GM03348 (cell line): Measurements from ENCODE around the gene HSPA1B.
A peak's percentile ranks its signal among the peaks of the same experiment; 100 is the strongest.
"Not testable (repeated sequence)": the region's sequence is repeated elsewhere in the genome, so short reads cannot be mapped to it uniquely, and the experiment has no call there.

Experiments used
- DNase-seq: peaks from one replicate; pipeline ENCODE4 v3.0.0; 2012; ENCODE audit warnings: low spot score

The HSPA1B gene

DNA sequence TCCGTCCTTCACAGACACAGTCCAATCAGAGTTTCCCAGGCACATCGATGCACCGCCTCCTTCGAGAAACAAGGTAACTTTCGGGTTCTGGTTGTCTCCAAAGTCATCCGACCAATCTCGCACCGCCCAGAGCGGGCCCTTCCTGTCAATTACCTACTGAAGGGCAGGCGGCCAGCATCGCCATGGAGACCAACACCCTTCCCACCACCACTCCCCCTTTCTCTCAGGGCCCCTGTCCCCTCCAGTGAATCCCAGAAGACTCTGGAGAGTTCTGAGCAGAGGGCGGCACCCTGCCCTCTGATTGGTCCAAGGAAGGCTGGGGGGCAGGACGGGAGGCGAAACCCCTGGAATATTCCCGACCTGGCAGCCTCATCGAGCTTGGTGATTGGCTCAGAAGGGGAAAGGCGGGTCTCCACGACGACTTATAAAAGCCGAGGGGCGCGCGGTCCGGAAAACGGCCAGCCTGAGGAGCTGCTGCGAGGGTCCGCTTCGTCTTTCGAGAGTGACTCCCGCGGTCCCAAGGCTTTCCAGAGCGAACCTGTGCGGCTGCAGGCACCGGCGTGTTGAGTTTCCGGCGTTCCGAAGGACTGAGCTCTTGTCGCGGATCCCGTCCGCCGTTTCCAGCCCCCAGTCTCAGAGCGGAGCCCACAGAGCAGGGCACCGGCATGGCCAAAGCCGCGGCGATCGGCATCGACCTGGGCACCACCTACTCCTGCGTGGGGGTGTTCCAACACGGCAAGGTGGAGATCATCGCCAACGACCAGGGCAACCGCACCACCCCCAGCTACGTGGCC is at the start of gene HSPA1B:
TSS of gene HSPA1B (plus strand) at position 453 of the 794 bp plus-strand sequence. CDS start at position 666, 213 bp downstream.
- DNase-seq = peak; percentile 96

DNA sequence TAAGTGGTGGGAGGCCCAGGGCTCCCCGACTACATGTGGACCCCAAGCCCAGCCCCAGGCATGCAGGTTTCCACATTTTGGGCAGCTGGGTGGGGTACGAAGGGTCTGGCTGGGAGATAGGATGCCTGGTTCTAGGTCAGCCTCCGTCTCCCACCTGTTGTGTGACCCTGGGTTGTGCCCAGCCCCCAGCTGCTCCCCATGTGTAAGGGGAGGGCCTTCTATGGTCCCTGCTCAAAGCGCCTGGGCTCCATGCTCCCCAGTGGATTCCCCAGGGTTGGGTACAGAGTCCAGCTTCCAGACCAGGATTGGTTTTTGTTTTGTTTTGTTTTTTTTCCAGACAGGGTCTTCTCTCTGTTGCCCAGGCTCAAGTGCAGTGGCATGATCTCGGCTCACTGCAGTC is 49.3 kb upstream of the HSPA1B start:
- DNase-seq = no peak

DNA sequence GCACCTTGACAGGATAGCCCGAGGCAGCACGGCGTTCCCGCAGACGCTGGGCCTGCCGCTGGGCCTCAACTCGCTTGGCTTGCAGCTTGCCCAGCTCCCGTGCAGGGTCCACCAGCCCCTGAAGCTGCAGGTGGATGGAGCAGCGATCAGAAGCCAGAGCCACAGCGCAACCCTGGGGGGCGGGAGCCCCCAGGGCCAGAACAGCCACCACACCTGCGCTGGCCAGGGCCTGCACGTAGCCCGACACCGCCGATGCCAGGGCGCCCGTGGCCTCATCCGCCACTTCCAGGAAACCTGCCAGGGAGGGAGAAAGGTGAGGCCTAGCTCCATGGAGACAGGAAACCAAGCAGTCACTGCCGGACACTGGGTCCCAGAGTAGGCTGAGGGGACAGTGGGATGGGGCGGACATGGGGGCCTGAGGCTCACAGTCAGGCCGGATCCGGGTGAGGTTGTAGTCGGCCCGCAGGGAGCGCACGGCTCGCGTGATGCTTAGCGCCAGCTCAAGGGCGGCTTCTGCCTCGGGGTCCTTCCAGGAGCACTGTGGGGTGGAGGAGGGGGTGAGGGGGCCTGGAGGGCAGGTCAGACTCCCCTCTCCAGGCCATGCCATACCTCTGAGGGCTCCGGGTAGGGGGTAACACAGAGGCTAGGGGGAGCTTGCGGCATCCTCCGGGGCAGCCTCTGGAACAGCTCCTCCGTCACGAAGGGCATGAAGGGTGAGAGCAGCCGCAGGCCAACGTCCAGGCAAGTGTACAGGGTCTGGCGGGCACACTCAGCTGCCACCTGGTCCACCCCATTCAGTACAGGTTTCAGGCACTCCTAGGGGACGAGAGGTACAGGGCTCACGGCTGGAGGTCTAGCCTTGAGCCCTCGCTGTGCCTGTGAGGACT is 48.3 kb upstream of the HSPA1B start:
- no peak for DNase-seq

DNA sequence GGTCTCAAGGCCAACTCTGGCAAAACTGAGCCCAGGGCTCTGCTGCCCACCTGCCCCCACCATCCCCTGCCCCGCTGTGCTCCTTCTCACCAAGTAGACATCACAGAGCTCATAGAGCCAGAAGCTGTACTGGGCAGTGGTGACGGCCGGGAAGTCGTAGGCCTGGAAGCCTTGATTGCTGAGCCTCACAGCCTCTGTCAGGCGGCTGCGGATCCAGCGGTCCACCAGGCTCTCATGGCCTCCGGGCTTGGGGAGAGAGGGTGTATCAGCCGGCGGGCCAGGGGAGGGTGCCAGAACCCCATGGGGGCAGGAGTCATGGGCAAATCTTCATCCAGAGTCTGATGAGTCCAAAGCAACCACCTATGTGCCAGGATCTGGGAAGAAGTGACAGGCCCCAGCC is 47.6 kb upstream of the HSPA1B start:
- no peak for DNase-seq

DNA sequence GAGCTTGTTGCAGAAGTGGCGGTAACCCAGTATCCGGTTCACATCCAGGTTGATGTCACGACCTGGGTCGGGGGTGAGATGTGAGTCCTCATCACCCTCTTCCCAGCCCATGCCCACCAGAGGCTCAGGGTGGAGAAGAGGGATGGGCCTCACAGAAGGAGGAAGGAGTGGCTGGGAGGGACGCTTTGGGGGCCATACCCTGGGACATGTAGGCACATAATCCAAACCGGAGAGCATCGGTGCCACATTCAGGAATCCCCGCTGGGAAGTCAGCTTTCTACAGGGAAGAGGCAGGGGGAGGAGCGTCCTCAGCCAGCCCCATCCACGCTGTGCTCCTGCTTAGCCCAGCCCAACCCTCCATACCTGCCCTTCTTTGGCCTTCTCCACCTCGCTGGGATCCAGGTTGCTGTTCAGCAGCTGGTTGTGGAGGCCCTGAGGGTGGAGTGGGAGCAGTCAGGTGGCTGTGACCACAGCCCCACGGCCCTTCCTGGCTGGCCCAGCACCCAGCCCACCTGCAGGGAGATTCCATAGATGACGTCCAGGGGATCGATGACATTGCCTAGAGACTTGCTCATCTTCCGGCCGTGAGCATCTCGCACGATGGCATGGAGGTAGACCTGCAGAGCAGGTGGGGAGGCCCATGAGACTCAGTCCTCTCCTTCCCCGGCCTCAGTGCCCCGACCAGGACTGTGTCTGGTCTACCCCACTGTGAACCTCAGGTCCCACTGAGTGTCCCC is 46.9 kb upstream of the HSPA1B start:
- no peak for DNase-seq

DNA sequence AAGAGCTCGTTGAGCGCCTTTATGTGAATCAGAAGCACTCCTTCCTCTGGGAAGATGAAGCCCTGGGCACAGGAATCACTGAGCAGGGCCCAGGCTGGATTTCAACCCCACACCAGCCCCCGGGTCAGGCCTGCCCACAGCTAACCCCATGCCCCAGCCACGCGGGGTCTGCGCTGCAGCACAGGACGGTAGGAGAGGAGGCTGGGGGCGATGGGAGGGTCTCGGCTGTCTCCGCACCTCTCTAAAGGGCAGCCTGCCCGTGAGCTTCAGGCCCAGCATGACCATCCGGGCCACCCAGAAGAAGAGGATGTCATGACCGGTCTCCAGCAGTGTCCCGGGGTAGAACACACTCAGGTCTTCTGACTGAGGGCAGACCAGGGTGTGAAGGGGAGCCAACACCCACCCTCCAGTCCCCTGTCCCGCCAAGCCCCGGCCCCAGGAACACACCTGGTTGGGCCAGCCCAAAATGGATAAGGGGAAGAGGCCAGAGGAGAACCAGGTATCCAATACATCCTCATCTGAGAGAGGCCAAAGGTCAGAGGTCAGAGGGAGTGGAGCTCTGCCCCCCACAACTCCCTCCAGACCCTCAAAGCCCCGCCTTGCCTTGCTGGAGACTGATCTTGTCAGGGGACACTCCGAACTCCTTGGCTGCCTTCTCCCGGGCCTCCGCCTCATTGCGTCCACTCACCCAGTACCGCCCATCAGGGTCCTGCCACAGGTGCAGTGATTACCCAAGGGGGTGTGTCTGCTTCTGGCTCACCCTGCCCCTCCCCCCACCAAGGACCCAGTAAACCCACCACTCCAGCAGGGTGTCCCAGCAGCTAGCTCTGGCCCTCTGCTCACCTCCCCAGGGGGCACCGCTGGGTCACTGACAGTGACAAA is 46.1 kb upstream of the HSPA1B start:
- no peak for DNase-seq

DNA sequence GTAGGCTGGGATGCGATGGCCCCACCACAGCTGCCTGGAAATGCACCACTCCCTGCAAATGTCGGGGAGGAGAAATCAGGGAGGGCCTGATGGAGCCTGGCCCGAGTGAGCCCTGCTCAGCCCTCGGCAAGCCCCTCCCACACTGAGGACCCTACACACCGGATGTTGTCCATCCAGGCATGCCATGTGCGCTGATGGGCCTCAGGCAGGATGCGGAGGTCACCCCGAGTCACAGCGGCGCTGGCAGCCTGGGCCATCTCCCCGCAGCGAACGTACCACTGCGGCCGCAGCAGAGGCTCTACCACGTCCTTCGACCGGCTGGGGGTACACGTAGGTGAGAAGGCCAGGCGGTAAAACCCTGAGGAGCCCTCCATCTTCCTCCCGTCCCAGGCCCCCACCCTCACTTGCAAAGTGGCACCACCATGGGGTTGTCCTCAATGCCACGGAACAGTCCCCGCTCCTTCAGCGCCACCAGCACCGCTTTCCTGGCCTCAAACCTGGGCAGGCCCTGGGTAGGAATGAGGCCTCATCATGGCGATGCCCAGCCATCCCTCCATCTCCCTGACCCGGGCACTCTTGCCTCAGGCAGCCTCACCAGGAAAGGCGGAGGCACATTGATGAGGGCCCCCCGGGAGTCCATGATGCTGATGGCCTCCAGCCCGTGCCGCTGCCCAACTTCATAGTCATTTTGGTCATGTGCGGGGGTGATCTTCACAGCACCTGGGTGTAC is 45.2 kb upstream of the HSPA1B start:
- DNase-seq = no peak

DNA sequence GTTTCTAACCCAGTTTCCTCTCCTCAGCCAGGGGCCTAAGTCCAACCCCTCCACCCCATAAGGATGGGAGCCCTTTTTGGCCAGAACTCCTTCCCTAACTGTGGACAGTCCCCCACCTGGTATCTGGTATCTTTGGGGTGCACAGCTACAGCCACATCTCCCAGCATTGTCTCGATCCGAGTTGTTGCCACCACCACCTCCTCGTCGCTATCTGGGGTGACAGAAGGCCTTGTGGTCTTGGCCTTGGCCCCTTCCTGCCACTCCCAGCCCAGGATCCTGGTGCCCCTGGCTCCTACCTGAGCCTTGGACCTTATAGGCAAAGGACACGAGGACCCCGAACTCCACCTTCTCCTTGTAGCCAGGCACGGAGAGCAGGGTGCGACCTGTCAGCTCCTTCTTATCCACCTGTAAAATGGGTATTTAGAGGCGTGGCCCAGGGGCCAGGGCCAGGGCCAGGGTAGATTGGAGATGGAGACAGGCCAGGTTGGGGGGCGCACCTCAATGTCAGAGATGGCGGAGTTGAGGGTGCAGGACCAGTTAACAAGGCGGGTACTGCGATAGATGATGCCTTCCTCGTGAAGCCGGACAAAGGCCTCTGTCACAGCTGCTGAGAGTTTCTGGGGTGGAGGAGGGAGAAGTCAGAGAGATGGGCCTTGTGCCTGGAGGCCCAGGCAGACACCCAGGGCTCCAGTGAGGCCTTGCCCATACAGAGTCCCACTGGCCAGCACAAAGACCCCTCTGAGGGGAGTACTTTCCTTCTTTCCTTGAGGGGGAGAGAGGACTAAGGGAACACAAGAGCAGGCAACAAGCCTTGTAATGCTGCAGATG is 43.2 kb upstream of the HSPA1B start:
- DNase-seq = no peak

DNA sequence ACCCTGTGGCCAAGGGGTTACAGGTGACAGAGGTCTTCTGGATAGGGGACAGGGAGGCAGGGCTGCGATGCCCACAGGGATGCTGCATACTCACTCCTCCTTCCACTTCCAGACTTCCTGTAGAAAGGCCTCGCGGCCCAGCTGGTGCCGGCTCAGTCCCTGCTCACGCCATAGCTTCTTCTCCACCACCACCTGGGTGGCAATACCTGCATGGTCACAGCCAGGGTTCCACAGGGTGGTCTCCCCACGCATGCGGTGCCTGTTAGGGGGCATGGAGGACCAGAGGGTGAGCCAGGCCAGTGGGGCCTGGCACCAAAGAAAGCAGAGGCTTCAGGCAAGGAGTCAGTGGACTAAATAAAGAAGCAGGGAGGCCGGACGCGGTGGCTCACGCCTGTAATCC is 42.1 kb upstream of the HSPA1B start:
- no peak for DNase-seq

DNA sequence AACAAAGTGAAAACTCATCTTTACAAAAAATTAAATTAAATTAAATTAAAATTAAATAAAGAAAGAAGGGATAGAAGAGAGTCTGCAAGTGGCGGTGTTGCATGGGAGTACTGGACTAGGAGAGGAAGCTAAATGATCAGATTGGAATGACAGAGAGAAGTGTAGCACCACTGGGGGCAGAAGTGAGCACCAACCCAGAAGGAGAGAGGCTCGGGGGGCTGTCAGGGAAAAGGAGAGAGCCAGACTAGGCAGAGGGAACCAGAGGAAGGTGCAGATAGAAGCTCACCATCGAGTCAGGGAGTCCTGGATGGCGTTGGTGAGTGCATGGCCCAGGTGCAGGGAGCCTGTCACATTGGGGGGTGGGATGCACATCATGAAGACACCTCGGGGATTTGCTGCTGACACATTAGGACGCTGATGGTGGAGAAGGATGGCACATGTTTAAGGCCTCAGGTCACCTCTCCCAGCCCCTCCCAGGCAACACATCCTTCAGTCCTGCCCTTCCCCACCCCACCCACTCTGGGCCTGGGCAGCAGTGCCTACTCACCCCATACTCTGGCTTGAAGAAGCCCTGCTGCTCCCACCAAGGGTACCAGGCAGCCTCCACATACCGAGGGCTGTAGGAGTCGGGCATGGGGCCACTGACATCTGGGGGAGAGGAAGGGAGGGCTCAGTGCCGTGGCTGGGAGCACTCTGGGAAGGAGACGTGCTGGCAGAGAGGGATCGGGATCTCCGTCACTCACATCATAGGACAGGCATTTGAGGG is 36.0 kb upstream of the HSPA1B start:
- DNase-seq = peak; percentile 82

DNA sequence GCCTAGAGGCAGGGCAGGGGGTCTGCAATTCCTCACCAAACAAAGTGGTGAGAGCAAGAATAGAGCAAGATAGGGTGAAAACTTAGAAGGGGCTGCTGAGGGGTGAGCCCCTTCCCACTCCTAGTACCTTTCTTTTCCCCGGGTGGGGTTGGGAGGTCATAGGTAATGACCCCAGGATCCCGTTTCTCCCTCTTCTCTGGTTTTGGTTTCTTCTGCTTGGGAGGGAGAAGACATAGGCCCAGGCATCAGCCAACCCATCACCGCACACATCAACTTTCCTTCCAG is 35.5 kb upstream of the HSPA1B start:
- DNase-seq = no peak

DNA sequence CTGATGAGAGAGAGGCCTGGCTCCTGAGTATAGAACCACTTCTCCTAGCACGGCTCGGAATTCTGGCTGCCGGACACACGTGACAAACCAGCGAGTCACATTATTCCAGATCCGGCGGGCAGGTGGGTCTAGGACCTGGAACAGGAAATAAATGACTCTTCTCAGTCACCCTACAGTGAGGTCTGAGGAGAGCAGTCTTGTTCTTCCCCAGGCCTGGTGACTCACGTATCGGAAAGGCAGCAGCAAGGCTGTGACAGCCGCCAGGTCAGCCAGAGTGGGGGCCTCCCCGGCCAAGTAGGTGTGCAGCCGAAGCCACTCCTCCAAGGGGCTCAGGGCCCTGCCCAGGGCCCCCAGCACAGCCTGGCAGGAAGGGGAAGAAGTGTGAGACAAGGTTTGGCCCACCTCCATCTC is 34.8 kb upstream of the HSPA1B start:
- DNase-seq = peak; percentile 14

DNA sequence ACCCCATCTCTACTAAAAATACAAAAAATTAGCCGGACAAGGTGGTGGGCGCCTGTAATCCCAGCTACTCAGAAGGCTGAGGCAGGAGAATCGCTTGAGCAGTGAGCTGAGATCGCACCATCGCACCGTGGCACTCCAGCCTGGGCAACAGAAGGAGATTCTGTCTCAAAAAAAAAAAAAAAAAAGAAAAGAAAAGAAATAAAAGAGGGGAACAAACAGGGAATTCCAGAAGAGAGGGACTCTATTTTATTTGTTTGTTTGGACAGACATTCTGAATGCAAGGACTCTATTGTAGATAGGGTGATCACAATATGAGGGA is 33.7 kb upstream of the HSPA1B start:
- DNase-seq = not testable (repeated sequence)

DNA sequence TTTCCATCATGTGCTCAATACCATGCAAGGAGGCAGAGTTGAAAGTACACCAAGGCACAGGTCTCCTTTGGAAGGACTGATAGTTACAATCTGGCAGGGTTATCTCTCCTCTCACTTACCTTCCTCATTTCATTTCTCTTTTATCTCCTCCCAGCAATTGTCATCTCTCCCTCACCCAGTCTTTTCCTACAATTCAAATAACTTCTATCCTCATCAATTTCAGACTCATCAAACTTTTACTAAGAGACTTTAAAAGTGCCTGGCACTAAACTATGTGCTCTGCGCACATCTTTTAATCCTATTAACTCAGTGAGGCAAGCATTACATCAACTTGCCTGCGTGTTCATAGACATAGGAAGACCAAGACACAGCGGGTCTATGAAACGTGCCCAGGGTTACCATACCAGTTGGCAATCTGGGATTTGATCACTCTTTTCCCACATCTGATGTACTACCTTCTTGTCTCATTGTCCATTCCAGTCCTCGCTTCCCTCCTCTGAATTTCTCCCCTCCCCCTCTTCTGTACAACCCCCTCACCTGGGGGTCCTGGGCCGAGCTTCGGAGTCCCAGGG is 33.2 kb upstream of the HSPA1B start:
- peak; percentile 34 for DNase-seq

DNA sequence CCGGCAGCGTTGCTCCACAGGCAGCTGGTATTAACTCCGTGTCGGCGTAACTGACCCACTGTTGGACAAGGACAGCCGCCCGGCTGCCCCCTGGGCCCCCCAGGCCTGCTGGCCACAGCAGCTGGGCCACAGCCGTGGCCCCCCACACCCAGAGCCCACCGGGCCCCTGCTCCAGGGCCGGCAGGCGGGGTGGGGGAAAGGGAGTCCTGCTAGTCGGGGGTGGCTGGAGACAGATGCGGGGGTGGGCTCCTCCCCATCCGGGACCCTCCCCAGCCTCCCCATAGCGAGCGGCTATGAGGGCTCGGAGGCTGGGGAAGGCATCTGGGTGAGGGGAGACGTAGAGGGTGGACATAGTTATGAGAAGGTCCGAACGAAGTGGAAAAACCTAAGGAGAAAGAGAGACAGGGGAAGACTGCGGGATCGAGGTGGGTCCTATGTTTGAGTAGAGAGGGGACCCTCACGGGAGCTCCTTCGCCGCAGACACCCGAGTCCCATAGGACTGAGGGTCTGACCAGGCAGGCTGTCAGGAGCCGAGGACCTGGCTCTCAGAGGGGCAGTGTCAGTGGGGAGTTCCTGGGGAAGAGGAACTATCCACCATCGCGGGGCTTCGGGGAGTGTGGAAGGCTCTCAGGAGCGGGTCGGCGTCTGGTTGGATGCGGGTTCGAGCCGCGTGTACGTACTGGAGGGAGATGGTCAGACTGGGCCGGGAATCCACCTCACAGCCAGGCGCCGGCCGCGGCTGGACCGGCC is 32.5 kb upstream of the HSPA1B start:
- DNase-seq = no peak

DNA sequence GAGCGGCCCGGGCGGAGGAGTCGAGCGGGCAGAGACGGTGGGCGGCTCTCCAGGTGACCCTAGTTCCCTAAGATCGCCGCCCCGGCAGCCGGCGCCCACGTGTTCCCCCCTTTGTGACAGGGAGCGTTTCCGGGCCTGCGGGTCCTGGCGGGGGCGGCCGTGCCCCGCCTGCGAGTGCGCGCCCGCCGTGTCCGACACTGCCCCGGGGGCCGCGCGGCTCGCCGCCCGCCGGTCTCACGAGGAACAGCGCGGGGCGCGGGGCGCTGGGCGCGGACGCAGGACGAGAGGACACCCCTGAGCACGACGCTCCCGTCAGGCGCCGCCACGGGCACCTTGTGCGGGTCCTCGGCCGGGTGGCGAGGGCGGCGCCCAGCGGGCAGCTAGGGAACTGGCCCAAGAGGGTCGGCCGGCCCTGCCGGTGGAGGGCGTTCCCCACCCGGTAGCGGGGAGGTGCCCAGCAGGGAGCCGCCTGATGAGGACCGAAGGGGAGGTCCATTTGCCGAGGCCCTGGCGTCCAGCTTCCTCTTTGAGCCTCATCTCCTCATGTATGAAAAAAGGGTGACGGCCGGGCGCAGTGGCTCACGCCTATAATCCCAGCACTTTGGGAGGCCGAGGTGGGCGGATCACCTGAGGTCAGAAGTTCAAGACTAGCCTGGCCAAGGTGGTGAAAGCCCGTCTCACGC is 31.8 kb upstream of the HSPA1B start, which contains the start of gene VARS1:
TSS of gene VARS1 (minus strand) at position 137 of the 683 bp plus-strand sequence. CDS start 535 bp downstream, outside the sequence.
- DNase-seq = peak; percentile 98

DNA sequence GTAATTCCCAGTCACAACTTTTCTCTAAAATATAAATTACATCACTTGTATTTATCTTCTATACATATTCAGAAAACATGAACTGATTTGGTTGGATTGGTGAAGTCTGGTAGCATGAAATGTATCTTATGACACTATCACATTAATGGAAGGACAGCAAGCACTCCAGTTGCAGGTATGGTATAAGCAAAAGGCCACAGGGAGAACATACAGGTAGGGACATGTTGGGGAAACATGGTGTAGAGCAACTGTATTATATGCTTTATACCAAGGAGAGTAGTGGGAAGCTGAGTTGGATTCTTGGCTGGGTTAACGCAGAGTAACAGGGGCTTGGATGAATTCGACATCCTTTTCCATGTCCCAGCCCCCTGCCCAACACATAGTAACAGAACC is 30.5 kb upstream of the HSPA1B start:
- no peak for DNase-seq

DNA sequence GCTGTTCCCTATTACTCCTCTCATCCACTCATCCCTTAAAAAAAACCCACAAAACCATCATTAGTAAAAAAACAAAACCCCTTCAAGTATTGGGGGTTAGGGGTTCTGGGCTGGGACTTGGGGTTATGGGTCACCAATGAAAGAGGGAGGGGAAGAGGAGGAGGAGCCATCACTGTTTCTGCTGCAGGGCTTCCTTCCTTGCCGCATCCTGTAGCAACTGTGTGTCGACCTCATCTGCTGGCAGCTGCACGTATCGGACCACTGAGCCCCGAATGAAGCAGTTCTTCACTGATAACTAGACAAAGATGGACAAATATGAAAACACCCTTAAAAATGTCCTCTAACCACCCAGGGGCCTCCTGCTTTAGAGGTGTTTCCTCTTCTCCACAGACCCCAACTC is 29.9 kb upstream of the HSPA1B start:
- no peak for DNase-seq
